Endothelial cell of umbilical vein (primary cell): ENCODE data around the gene VPS4A. TPM values are rescaled to one million over a fixed set of nuclear protein-coding genes. Genes with fewer than 3 reads are reported as not detected.
A peak's percentile ranks its signal among the peaks of the same experiment; 100 is the strongest.

Source experiments
- BruUV-seq: library from RNA; stranded (reverse); fragments of 400-500 nt; replicated peaks from 2 replicates; lab custom pipeline; 2021; lab: Mats Ljungman, UMichigan
- CTCF ChIA-PET: fragments of 300-600, 350-600 bp; sonication (Branson Sonifier 250); formaldehyde crosslinking; loops from one replicate; lab custom pipeline; 2021; ENCODE audit warnings: antibody characterized with exemption, inconsistent platforms; lab: Charles Lee
- POLR2A ChIA-PET: fragments of 300-600, 350-600 bp; sonication (Branson Sonifier 250); formaldehyde crosslinking; loops from one replicate; lab custom pipeline; 2021; ENCODE audit warnings: antibody characterized with exemption, inconsistent platforms; lab: Charles Lee
- DNase-seq: peaks from one replicate; pipeline ENCODE4 v3.0.0-alpha.2; 2011; ENCODE audit warnings: low read depth, low spot score
- FAIRE-seq: peaks from 2 replicates; lab custom pipeline; 2011; peaks lifted over from hg19 to GRCh38; lab: Jason Lieb, UNC
- H2AFZ ChIP-seq: 2 replicates; pipeline ENCODE4 v1.6.0; 2012; ENCODE audit warnings: low read depth, low read length, control low read depth, inconsistent platforms
- H3K27ac ChIP-seq: 2 replicates; pipeline ENCODE4 v1.5.1; 2011; ENCODE audit warnings: low read depth, mild to moderate bottlenecking, control low read depth, low read length, moderate library complexity; ENCODE audit not compliant: insufficient read depth
- H3K27me3 ChIP-seq, 2 experiments: 2 replicates each; pipeline versions ENCODE4 v1.6.0 to v1.6.1; 2011; ENCODE audit warnings: low read length in 2 of 2, mixed read lengths in 1 of 2; ENCODE audit not compliant: control insufficient read depth in 2 of 2, insufficient read depth in 2 of 2
- H3K36me3 ChIP-seq, 2 experiments: 2 replicates in 1 of 2; 3 replicates in 1 of 2; pipeline ENCODE4 v1.5.1; 2011; ENCODE audit warnings: low read length in 2 of 2, mild to moderate bottlenecking in 1 of 2, moderate library complexity in 1 of 2; ENCODE audit not compliant: control insufficient read depth in 2 of 2, insufficient read depth in 2 of 2; ENCODE audit errors: extremely low read depth in 1 of 2
- H3K4me1 ChIP-seq: 3 replicates; pipeline ENCODE4 v1.5.1; 2011; ENCODE audit warnings: mild to moderate bottlenecking, low read length; ENCODE audit not compliant: control insufficient read depth, insufficient read depth; ENCODE audit errors: extremely low read depth
- H3K4me2 ChIP-seq: 2 replicates; pipeline ENCODE4 v1.6.1; 2011; ENCODE audit warnings: low read length, control low read depth, mixed read lengths; ENCODE audit not compliant: insufficient read depth
- H3K4me3 ChIP-seq, 3 experiments: fragments of 200-600 bp in 1 of 3; sonication (generic), shearing (Covaris generic) in 1 of 3; replicated peaks in 1 of 3; 2 replicates each; pipeline ENCODE4 v1.5.1; 2011 to 2016; ENCODE audit warnings: control low read depth in 3 of 3, low read length in 3 of 3, mild to moderate bottlenecking in 2 of 3, inconsistent platforms in 1 of 3, low read depth in 1 of 3, moderate library complexity in 1 of 3; ENCODE audit not compliant: insufficient read depth in 1 of 3
- H3K79me2 ChIP-seq: 2 replicates; pipeline ENCODE4 v1.6.0; 2012; ENCODE audit warnings: low read length, inconsistent platforms; ENCODE audit not compliant: control insufficient read depth, insufficient read depth
- H3K9ac ChIP-seq: replicated peaks from 2 replicates; pipeline ENCODE3; 2011; ENCODE audit warnings: low read length, control low read depth; ENCODE audit not compliant: insufficient read depth; ENCODE audit errors: extremely low read depth
- H3K9me1 ChIP-seq: replicated peaks from 3 replicates; pipeline ENCODE4 v1.6.0; 2011; ENCODE audit warnings: mild to moderate bottlenecking, low read length; ENCODE audit not compliant: control insufficient read depth, insufficient read depth; ENCODE audit errors: extremely low read depth
- H3K9me3 ChIP-seq: replicated peaks from 2 replicates; pipeline ENCODE4 v1.5.1; 2012; ENCODE audit warnings: low read length, inconsistent platforms; ENCODE audit not compliant: control insufficient read depth, insufficient read depth
- H4K20me1 ChIP-seq: replicated peaks from 2 replicates; pipeline ENCODE3; 2011; ENCODE audit warnings: mild to moderate bottlenecking, low read length; ENCODE audit not compliant: control insufficient read depth, insufficient read depth; ENCODE audit errors: extremely low read depth
- EZH2 ChIP-seq: IDR thresholded peaks from 2 replicates; pipeline ENCODE4 v1.6.1; 2012; ENCODE audit warnings: borderline replicate concordance, low read depth, mild to moderate bottlenecking, moderate library complexity, low read length, inconsistent platforms; ENCODE audit not compliant: severe bottlenecking
- FOS ChIP-seq: IDR thresholded peaks from 2 replicates; pipeline ENCODE4 v1.6.1; 2011; ENCODE audit warnings: mild to moderate bottlenecking, low read length, moderate library complexity, borderline replicate concordance; ENCODE audit not compliant: insufficient read depth
- GATA2 ChIP-seq: IDR thresholded peaks from 2 replicates; pipeline ENCODE4 v1.7.0; 2011; ENCODE audit warnings: low read depth, mild to moderate bottlenecking, moderate library complexity, mixed read lengths, low read length; ENCODE audit not compliant: insufficient read length, insufficient read depth
- JUN ChIP-seq: IDR thresholded peaks from 2 replicates; pipeline ENCODE4 v1.6.1; 2011; ENCODE audit warnings: borderline replicate concordance, low read depth; ENCODE audit not compliant: insufficient read length, insufficient read depth
- MAX ChIP-seq: IDR thresholded peaks from 2 replicates; pipeline ENCODE4 v1.6.1; 2011; ENCODE audit not compliant: insufficient read depth, insufficient read length
- MYC ChIP-seq: IDR thresholded peaks from one replicate; pipeline ENCODE4 v1.6.1; 2011; ENCODE audit warnings: mild to moderate bottlenecking, low read depth, low read length
- POLR2A ChIP-seq: IDR thresholded peaks from 2 replicates; pipeline ENCODE4 v1.6.1; 2012; ENCODE audit warnings: low read depth, mild to moderate bottlenecking, control low read depth, low read length
- POLR2AphosphoS5 ChIP-seq: IDR thresholded peaks from 2 replicates; pipeline ENCODE4 v1.6.1; 2012; ENCODE audit warnings: low read depth, mild to moderate bottlenecking, control low read depth, low read length, moderate library complexity; ENCODE audit not compliant: insufficient read depth
- dilution Hi-C: fragments of 300-500 bp; cut with MboI; formaldehyde crosslinking; loops from one replicate; pipeline ENCODE4 v1.15.0; 2019; ENCODE audit warnings: low sequenced_read_pairs; ENCODE audit not compliant: extremely low pct_ligation_motif_present
- intact Hi-C: fragments of 100-400 bp; cut with micrococcal nuclease; formaldehyde crosslinking; loops from one replicate; pipeline ENCODE4 v1.10.0; 2022
- polyA plus RNA-seq, 4 experiments: library from polyadenylated mRNA; depleted of rRNA in 3 of 4; stranded (reverse) in 3 of 4; unstranded in 1 of 4; fragments of >200 nt; gene quantifications; 2 replicates each; pipeline versions ENCODE4 v1.2.1 to v1.2.3, GENCODE V29; 2011 to 2012; ENCODE audit warnings: missing spikeins in 1 of 4
- total RNA-seq: library from RNA; stranded (reverse); gene quantifications from 2 replicates; pipeline ENCODE4 v1.2.3, GENCODE V29; 2021
- TF ChIP-seq, protein P1 (sequence below), 2 donors: IDR thresholded peaks; 1 replicate in 1 of 2; 2 replicates in 1 of 2; pipeline ENCODE4 v1.5.1; 2011; ENCODE audit warnings: low read length in 2 of 2, mild to moderate bottlenecking in 2 of 2, moderate library complexity in 2 of 2, control low read depth in 1 of 2, inconsistent platforms in 1 of 2, low read depth in 1 of 2; ENCODE audit not compliant: insufficient read depth in 1 of 2; ENCODE audit errors: extremely low read depth in 1 of 2

VPS4A gene
- total and polyA plus RNA-seq, 2 donors (not counting 3 experiments of a cell fraction or from before 2014, with no cell fraction given), result 22.3 to 34.8 TPM

DNA sequence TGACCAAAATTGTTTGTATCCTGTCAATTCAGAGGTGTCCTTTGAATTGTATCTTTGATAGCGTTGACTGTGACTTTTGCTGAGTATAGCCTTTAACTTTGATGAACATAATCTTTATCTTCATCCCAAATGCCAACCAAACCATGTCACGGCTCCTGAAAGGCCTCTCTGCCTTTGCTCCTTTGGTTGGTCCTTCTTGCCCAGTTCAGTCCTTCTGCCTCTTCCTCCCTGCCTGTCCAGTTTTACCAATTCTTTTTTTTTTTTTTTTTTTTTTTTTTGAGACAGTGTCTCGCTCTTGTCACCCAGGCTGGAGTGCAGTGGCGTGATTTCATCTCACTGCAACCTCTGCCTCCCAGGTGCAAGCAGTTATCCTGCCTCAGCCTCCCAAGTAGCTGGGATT is 12.9 kb upstream of the VPS4A start:
- H3K27me3 ChIP-seq, result no peaks in the 10 kb centered on the region
- no peaks in the 10 kb centered on the region for H4K20me1 ChIP-seq
- H3K4me2 ChIP-seq, result no peak overlapping the region
- TF ChIP-seq, protein P1, sequence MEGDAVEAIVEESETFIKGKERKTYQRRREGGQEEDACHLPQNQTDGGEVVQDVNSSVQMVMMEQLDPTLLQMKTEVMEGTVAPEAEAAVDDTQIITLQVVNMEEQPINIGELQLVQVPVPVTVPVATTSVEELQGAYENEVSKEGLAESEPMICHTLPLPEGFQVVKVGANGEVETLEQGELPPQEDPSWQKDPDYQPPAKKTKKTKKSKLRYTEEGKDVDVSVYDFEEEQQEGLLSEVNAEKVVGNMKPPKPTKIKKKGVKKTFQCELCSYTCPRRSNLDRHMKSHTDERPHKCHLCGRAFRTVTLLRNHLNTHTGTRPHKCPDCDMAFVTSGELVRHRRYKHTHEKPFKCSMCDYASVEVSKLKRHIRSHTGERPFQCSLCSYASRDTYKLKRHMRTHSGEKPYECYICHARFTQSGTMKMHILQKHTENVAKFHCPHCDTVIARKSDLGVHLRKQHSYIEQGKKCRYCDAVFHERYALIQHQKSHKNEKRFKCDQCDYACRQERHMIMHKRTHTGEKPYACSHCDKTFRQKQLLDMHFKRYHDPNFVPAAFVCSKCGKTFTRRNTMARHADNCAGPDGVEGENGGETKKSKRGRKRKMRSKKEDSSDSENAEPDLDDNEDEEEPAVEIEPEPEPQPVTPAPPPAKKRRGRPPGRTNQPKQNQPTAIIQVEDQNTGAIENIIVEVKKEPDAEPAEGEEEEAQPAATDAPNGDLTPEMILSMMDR (IDR thresholded peaks at IDR 0.05; ENCODE audit: extremely low read depth in 1 of 2, insufficient read depth in 1 of 2, low read depth in 1 of 2, low read length in 2 of 2), result no peak
- TF ChIP-seq EZH2 (no peak), JUN (no peak), POLR2A (no peak)
- peaks cover 2% of the 10 kb centered on the region for H3K79me2 ChIP-seq
- H3K9ac ChIP-seq, result no peak overlapping the region
- peaks cover 6 to 9% of the 10 kb centered on the region in 2 experiments for H3K36me3 ChIP-seq
- dilution Hi-C loops (no loop called here), intact Hi-C loops (loop anchor here (10.0 kb wide), 1 partner anchor 453 kb away; the partner anchor contains the start of gene TANGO6)
- FAIRE-seq, result no peak
- no peak for DNase-seq
- H3K4me3 ChIP-seq, result no peak overlapping the region
- no peak overlapping the region for H2AFZ ChIP-seq
- no TSS peak for BruUV-seq
- ChIA-PET CTCF (no interaction called here), POLR2A (no interaction called here)
- H3K9me3 ChIP-seq, result no peaks in the 10 kb centered on the region
- H3K9me1 ChIP-seq, result no peaks in the 10 kb centered on the region
- H3K27ac ChIP-seq, result no peak overlapping the region
- H3K4me1 ChIP-seq, result peaks cover 21% of the 10 kb centered on the region

GRCh38 chr16:69301187-69301586 is 10.0 kb upstream of the VPS4A start:
- H4K20me1 ChIP-seq, result no peaks in the 10 kb centered on the region
- no peaks in the 10 kb centered on the region for H3K27me3 ChIP-seq
- H2AFZ ChIP-seq, result no peak overlapping the region
- TF ChIP-seq, protein P1 (IDR thresholded peaks at IDR 0.05; ENCODE audit: extremely low read depth in 1 of 2, insufficient read depth in 1 of 2, low read depth in 1 of 2, low read length in 2 of 2), result no peak
- no peak for TF ChIP-seq MAX
- no peak for TF ChIP-seq JUN
- no peak for TF ChIP-seq MYC
- no peak for TF ChIP-seq POLR2A
- TF ChIP-seq EZH2, result no peak
- TF ChIP-seq POLR2AphosphoS5, result no peak
- no peak for TF ChIP-seq GATA2
- TF ChIP-seq FOS, result no peak
- DNase-seq (peak; percentile 57), FAIRE-seq (peak; percentile 46)
- intact Hi-C loops, result no loop called here
- CTCF ChIA-PET, result interaction anchor here (0.6 to 5.8 kb wide), 4 partner anchors 8 to 150 kb away, joined by 3 to 30 read pairs (median 3); no protein-coding TSS in a partner anchor
- peak overlapping the region; percentile 5 for H3K9ac ChIP-seq
- no peaks in the 10 kb centered on the region for H3K9me1 ChIP-seq
- H3K4me2 ChIP-seq, result peak overlapping the region; percentile 10
- no peaks in the 10 kb centered on the region for H3K79me2 ChIP-seq
- no TSS peak for BruUV-seq
- peak overlapping the region; percentile 44 for H3K27ac ChIP-seq
- no peaks in the 10 kb centered on the region for H3K9me3 ChIP-seq
- no peak overlapping the region for H3K4me3 ChIP-seq
- H3K4me1 ChIP-seq, result peaks cover 21% of the 10 kb centered on the region
- dilution Hi-C loops, result no loop called here
- POLR2A ChIA-PET, result no interaction called here
- H3K36me3 ChIP-seq, result peaks cover 6 to 7% of the 10 kb centered on the region in 2 experiments
